ENCODE results near the gene POLK.

DNA sequence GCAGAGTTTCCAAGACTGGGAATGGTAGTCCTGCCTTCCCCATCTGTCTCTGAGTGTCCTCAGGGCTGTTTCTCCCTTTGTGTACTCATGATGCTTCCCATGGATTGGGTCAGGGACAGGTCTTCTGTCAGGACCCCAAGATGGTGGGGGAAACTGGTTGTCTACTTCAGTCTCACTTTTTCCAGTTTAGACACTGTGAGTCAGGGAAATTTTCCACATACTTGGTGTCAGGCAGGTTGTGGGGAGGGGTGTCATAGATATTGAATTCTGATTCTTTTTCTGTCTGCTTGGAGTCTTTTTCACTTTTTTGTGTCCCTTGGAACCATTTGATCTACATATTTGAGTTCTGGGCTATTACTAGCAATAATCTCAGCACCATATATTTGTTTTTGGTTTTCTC, 10.3 kb downstream of the POLK start:
- TF ChIP-seq, protein P1, sequence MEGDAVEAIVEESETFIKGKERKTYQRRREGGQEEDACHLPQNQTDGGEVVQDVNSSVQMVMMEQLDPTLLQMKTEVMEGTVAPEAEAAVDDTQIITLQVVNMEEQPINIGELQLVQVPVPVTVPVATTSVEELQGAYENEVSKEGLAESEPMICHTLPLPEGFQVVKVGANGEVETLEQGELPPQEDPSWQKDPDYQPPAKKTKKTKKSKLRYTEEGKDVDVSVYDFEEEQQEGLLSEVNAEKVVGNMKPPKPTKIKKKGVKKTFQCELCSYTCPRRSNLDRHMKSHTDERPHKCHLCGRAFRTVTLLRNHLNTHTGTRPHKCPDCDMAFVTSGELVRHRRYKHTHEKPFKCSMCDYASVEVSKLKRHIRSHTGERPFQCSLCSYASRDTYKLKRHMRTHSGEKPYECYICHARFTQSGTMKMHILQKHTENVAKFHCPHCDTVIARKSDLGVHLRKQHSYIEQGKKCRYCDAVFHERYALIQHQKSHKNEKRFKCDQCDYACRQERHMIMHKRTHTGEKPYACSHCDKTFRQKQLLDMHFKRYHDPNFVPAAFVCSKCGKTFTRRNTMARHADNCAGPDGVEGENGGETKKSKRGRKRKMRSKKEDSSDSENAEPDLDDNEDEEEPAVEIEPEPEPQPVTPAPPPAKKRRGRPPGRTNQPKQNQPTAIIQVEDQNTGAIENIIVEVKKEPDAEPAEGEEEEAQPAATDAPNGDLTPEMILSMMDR (IDR thresholded peaks at IDR 0.05; ENCODE audit: low read depth, low read length), result no peak
- no peak for TF ChIP-seq POLR2A (IDR thresholded peaks at IDR 0.05; ENCODE audit: extremely low read depth, insufficient read length)
- TF ChIP-seq MYC (IDR thresholded peaks at IDR 0.05; ENCODE audit: low read depth, low read length), result no peak

All from NB4 (cell line).